GM13977 (cell line): ENCODE measurements around the gene ST8SIA1.
A peak's percentile ranks its signal among the peaks of the same experiment; 100 is the strongest.
"Not testable (repeated sequence)": the region's sequence is repeated elsewhere in the genome, so short reads cannot be mapped to it uniquely, and the experiment has no call there.

Experiments used
- DNase-seq: peaks from one replicate; pipeline ENCODE4 v3.0.0; 2012; ENCODE audit warnings: low spot score
- in situ Hi-C: fragments of 300-500 bp; cut with MboI; formaldehyde crosslinking; loops from one replicate; pipeline ENCODE4 v1.12.0; 2022; ENCODE audit warnings: low sequenced_read_pairs, low pct_unique_long_range_greater_than_20kb, mixed read lengths, inconsistent platforms; ENCODE audit not compliant: unreplicated experiment
- TF ChIP-seq, protein P1 (sequence below): IDR thresholded peaks from 2 replicates; pipeline ENCODE4 v1.5.1; 2012; ENCODE audit warnings: mild to moderate bottlenecking, control low read depth; ENCODE audit not compliant: insufficient read depth; ENCODE audit errors: extremely low read depth, missing control alignments

The ST8SIA1 gene

DNA sequence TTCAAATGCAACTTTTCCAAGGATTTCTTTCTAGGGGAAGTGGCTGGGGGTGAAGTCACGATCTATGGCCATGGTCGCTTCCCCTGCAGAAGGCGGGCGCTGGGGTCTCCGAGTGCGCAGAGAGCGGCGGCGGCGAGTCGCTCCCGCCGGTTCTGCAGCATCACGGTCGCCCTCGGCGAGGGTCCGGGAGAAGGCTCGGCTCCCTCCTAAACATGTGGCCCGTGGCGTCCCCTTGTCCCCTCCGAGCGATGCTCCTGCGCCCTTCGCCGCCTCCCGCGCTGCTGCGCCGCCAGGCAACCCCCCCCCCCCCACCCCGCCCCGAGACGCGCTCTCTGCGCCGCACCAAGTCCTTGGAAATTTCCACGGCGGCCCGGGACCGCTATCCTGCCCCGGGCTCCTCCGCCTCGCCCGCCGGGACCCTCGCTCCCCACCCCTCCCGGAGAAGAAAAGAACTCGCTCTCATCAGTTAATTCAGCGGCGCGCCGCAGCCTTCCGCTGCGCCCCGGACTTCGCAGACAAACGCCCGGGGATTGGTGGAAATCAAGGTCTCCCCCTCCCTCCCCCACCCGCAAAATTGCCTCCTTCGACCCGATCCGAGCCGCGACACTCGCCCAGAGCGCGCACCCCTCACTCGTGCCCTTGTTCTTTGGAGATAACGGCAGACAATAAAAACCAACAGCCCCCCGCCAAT, at the start of gene ST8SIA1:
ST8SIA1 (minus strand) TSS at position 298 of the 691 bp plus-strand sequence. CDS start 475 bp downstream, outside the sequence.
- DNase-seq, result peak; percentile 56
- in situ Hi-C loops, result no loop called here
- TF ChIP-seq, protein P1, sequence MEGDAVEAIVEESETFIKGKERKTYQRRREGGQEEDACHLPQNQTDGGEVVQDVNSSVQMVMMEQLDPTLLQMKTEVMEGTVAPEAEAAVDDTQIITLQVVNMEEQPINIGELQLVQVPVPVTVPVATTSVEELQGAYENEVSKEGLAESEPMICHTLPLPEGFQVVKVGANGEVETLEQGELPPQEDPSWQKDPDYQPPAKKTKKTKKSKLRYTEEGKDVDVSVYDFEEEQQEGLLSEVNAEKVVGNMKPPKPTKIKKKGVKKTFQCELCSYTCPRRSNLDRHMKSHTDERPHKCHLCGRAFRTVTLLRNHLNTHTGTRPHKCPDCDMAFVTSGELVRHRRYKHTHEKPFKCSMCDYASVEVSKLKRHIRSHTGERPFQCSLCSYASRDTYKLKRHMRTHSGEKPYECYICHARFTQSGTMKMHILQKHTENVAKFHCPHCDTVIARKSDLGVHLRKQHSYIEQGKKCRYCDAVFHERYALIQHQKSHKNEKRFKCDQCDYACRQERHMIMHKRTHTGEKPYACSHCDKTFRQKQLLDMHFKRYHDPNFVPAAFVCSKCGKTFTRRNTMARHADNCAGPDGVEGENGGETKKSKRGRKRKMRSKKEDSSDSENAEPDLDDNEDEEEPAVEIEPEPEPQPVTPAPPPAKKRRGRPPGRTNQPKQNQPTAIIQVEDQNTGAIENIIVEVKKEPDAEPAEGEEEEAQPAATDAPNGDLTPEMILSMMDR, result no peak

- TF ChIP-seq, protein P1, result no peak
- in situ Hi-C loops, result no loop called here
- DNase-seq, result no peak
Measured at GRCh38 chr12:22380031-22380430, 45.5 kb upstream of the ST8SIA1 start.

DNA sequence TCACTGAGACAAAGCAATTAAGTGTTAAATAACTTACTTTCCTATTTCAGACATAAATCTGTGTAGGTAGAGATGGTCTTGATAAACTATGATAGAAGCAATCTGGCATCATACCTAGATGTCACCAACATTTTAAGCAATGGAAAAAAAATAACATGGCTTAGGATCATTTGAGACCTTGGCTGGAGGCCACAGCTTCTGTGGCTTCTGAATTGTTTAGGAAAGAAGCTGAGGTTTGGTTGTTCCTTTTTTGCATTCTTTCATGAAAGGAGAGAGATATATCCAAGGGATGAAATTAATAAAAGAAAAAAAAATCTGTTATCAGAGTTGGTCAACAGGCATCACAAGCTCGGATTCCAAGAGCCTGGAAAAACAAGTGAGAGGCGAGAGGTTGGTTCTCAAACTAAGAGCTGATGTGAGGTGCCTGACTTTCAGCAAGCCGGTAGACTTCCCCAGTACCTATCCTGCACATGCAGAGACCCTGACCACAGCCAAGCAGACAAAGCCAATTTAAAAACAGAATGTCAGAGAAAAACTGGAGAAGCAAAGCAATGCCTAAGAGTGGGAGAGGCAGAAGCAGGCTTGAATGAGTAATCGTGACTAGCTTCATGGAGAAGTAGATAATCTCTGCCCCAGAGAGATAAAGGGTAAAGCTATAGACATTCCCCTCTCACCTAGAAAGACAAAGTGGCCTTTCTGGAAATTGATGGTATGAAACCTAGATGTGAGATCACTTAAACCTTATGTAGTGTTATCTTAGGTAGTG, 43.4 kb upstream of the ST8SIA1 start:
- TF ChIP-seq, protein P1, result no peak
- in situ Hi-C loops, result no loop called here
- no peak for DNase-seq

- in situ Hi-C loops, DNase-seq: not testable (repeated sequence)
Measured at GRCh38 chr12:22376596-22377150, 42.2 kb upstream of the ST8SIA1 start.

- in situ Hi-C loops, result no loop called here
- no peak for DNase-seq
- TF ChIP-seq, protein P1, result no peak
Measured at GRCh38 chr12:22374508-22374907, 40.0 kb upstream of the ST8SIA1 start.

GRCh38 chr12:22372277-22372837, 37.9 kb upstream of the ST8SIA1 start:
- no peak for DNase-seq
- TF ChIP-seq, protein P1, result no peak
- in situ Hi-C loops, result no loop called here
